Measurements from ENCODE around the gene KCNT2.
"Not testable (repeated sequence)": the region's sequence is repeated elsewhere in the genome, so short reads cannot be mapped to it uniquely, and the experiment has no call there.

KCNT2 gene

GRCh38 chr1:196608390-196609369, at the start of gene KCNT2:
Gene KCNT2, minus strand, starts transcription at chr1:196608440. Its CDS starts 131 bp downstream, at chr1:196608309.
- no peak for DNase-seq

DNA sequence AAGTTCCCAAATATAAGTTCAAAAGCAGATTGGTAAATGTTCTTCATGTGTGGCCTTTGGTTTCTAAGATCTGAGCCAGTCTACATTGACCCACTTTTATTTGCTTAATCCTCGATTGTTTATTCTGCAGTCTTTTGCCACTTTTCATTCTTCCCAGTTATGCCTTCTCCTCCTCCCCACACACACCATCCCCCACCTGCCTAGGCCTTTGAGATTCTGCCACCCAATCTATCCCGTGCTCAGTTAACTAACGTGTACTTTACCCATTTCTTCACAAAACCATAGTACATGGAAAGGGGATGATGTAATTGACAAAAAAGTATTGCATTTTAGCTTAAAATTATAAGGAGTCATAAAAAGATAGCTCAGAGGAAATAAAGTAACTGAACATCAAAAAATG, 47.3 kb upstream of the KCNT2 start:
- no peak for DNase-seq

GRCh38 chr1:196655071-196655470, 46.8 kb upstream of the KCNT2 start:
- no peak for DNase-seq

GRCh38 chr1:196654271-196654670, 46.0 kb upstream of the KCNT2 start:
- DNase-seq: no peak

DNA sequence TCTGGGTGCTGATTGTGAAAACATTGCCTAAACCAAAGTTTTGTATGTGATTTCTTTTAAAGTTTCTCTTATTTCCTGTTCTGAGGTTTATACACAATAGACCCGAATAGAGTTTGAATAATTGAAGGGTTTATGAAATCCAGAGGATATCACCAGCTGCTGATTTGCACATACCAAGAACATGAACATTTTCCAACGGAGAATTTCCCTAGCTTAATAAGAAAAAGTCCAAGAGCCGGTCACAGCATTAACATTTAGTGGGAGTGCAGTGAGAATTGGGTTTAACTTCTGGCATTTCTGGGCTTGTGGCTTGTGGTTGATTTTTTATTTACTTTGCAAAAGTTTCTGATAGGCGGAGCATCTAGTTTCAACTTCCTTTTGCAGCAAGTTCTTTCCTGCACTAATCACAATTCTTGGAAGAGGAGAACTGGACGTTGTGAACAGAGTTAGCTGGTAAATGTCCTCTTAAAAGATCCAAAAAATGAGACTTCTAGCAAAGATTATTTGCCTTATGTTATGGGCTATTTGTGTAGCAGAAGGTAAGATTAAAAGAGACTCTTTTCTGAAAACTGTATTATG, 43.5 kb upstream of the KCNT2 start, which contains the start of gene CFH:
CFH (plus strand) TSS at position 407 of the 579 bp plus-strand sequence; CDS start at position 482, 75 bp downstream.
- DNase-seq: no peak

GRCh38 chr1:196651079-196651478, 42.8 kb upstream of the KCNT2 start:
- DNase-seq: no peak

DNA sequence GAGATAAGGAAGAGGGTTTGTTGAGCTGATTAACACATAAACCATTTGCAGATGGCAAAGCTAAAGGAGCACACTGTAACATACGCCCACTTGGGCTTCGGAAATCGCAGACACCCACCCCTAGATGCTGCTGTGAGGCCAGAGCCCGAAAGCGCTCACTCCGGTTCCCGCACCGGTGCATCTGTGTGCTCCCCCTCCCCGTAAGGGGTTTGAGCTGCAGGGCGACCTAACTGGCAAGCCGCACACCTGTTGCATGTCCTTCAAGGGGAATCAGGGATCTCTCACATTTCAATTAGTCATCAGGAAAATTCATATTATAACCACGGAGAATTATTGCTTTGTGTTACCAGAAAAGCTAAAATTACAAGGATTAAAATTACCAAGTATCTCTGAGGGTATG, 42.2 kb upstream of the KCNT2 start:
- no peak for DNase-seq

DNA sequence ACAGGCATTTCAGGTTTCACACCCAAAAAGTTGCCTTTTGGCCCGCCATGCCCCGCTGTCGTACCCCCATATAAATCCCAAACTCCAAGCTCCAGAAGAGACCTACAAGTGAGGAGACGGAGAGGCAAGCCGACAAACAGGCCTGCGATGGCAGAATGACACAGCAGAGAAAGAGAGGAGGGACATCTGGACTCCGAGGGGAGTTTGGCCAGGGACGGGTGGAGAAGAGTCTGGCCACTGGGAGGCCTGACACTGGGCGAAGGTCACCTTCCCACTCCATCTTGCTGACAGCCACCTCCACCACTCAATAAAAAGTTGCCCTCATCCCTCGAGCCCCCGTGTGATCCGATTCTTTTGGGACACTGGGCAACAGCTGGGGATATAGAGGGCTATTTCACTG, 41.8 kb upstream of the KCNT2 start:
- no peak for DNase-seq

- no peak for DNase-seq
Measured at GRCh38 chr1:196640976-196641375, 32.7 kb upstream of the KCNT2 start.

- DNase-seq: not testable (repeated sequence)
Measured at GRCh38 chr1:196639291-196639690, 31.1 kb upstream of the KCNT2 start.

DNA sequence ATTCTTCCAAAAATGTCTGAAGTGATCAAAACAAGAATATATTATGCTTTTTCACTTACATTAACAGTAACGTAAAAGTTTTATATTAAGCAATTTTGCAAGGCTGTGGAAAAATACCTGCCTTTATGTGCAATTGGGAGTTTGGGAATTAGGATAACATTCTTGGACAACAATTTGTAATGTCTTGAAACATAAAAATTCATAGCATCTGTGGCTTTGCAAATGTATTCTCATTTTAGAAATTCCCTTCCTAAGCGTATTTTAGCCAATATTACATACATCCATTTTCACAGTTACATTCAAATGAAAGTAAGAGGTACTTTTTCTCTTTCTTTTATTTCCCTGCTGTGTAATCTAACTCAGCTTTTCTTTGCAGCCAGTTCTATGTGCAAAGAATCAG, 30.2 kb upstream of the KCNT2 start:
- DNase-seq: no peak

DNA sequence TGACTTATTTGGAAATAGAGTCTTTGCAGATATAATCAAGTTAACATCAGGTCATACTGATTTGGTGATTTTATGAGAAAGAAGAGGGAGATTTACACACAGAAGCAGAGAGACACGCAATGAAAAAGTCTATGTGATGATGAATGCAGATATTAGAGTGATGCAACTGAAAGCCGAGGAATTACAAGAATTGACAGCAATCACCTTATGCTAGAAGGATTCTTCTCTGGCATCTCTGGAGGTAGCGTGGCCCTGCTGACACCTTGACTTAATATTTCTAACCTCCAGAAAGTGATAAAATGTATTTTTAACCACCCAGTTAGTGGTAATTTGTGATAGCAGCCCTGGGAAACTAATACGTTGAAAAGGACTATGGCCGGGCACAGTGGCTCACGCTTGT, 29.4 kb upstream of the KCNT2 start:
- DNase-seq: no peak

- no peak for DNase-seq
Measured at GRCh38 chr1:196628838-196629237, 20.6 kb upstream of the KCNT2 start.

- no peak for DNase-seq
Measured at GRCh38 chr1:196623079-196623478, 14.8 kb upstream of the KCNT2 start.

GRCh38 chr1:196619721-196620120, 11.5 kb upstream of the KCNT2 start:
- DNase-seq: no peak

- no peak for DNase-seq
Measured at GRCh38 chr1:196611873-196612272, 3.6 kb upstream of the KCNT2 start.

DNA sequence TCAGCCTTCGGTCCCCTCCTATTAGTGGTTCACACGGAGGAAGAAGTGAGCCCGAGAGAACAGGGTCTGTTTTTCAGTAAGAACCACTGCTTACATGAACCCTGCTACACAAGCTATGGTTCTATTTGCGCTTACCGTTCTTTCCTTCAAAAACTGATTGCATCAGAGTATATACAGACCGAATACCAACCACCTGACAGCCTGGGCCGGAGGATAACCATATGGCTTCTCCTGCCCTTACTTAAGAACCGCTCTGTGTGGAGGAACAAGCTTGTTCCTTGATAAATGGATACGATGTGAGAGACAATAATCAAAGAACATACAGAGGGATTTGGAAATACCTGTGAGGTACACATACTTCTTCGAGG, 1.1 kb upstream of the KCNT2 start:
- DNase-seq: no peak

- DNase-seq: no peak
Measured at GRCh38 chr1:196607981-196608380, 259 bp downstream of the KCNT2 start.

GRCh38 chr1:196603651-196604050, 4.6 kb downstream of the KCNT2 start:
- DNase-seq: no peak

- no peak for DNase-seq
Measured at GRCh38 chr1:196598942-196599748, 9.1 kb downstream of the KCNT2 start.

- no peak for DNase-seq
Measured at GRCh38 chr1:196594700-196595099, 13.5 kb downstream of the KCNT2 start.

- DNase-seq: no peak
Measured at GRCh38 chr1:196593955-196594354, 14.3 kb downstream of the KCNT2 start.

DNA sequence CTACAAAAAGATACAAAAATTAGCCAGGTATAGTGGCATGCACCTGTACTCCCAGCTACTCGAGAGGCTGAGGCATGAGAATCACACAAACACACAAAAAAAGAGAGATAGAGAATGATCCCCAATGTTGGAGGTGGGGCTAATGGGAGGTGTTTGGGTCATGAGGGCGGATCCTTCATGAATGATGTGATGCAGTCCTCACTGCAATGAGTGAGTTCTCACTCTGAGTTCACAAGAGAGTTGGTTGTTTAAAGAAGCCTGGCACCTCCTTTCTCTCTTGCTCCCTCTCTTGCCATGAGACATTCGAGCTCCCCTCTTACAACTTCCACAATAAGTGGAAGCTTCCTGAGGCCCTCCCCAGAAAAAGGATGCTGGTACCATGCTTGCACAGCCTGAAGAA, 17.3 kb downstream of the KCNT2 start:
- DNase-seq: no peak
